H1 (cell line): Measurements from ENCODE around the gene PAX8. TPM values are rescaled to one million over a fixed set of nuclear protein-coding genes. Genes with fewer than 3 reads are reported as not detected.
A peak's percentile ranks its signal among the peaks of the same experiment; 100 is the strongest.

ENCODE experiments used
- ATF3 ChIP-seq: IDR thresholded peaks from 2 replicates; pipeline ENCODE4 v1.6.1; 2011; ENCODE audit warnings: low read depth, mild to moderate bottlenecking, low read length; ENCODE audit not compliant: insufficient read depth
- CHD7 ChIP-seq: fragments of 300-600 bp; sonication (generic); IDR thresholded peaks from 2 replicates; pipeline ENCODE4 v1.7.1; 2012; ENCODE audit warnings: low read length, moderate library complexity, mild to moderate bottlenecking, inconsistent platforms; ENCODE audit not compliant: insufficient replicate concordance
- HDAC2 ChIP-seq, 2 experiments: fragments of 300-600 bp in 1 of 2; sonication (generic) in 1 of 2; IDR thresholded peaks; 2 replicates each; pipeline ENCODE4 v1.6.1; 2011 to 2012; ENCODE audit warnings: low read depth in 2 of 2, low read length in 2 of 2, mild to moderate bottlenecking in 2 of 2, moderate library complexity in 2 of 2, borderline replicate concordance in 1 of 2, inconsistent platforms in 1 of 2
- MAX ChIP-seq: IDR thresholded peaks from 2 replicates; pipeline ENCODE4 v1.6.1; 2012; ENCODE audit warnings: inconsistent platforms
- RXRA ChIP-seq: IDR thresholded peaks from 2 replicates; pipeline ENCODE4 v1.6.1; 2011; ENCODE audit warnings: low read depth, mild to moderate bottlenecking, low read length, moderate library complexity; ENCODE audit not compliant: insufficient read depth
- TBP ChIP-seq: IDR thresholded peaks from 2 replicates; pipeline ENCODE4 v1.6.1; 2011; ENCODE audit warnings: low read depth, low read length, improper control_type of control experiment
- YY1 ChIP-seq: IDR thresholded peaks from 2 replicates; pipeline ENCODE4 v1.6.1; 2011; ENCODE audit warnings: low read depth, mild to moderate bottlenecking, low read length
- polyA plus RNA-seq, 7 experiments: library from polyadenylated mRNA; depleted of rRNA in 3 of 7; stranded (reverse) in 5 of 7; unstranded in 2 of 7; fragments of >200 nt in 5 of 7; fragments of 200-250 nt in 2 of 7; gene quantifications; 1 replicate in 5 of 7; 2 replicates in 1 of 7; 4 replicates in 1 of 7; pipeline versions ENCODE4 v1.2.1 to v1.2.3, GENCODE V29; 2011 to 2013; ENCODE audit warnings: missing spikeins in 2 of 7, mixed read lengths in 2 of 7
- total RNA-seq: library from RNA; stranded (reverse); fragmentation: NEBNext Ultra II Directional; extraction: Animal tissue kit (Norgen Biotek cat#: 25700); gene quantifications from 2 replicates; pipeline ENCODE4 v1.2.1, GENCODE V29; 2021

Gene PAX8
- total and polyA plus RNA-seq, 2 of the 8 experiments (the other 6 are each of a cell fraction or from before 2014, with no cell fraction given) = 0.02 TPM; not detected in 1

- TF ChIP-seq HDAC2 (IDR thresholded peaks at IDR 0.05; ENCODE audit: borderline replicate concordance in 1 of 2, low read depth in 2 of 2, low read length in 2 of 2) = 0 out of 4 replicates have a peak, but pooled peaks of 1 of the 2 experiments have one; percentile 52
- peak; percentile 46 for TF ChIP-seq MAX
- no peak for TF ChIP-seq RXRA
- peak; percentile 43; the same call in 1 of the 2 replicates for TF ChIP-seq YY1
- TF ChIP-seq ATF3 = no peak
- peak; percentile 7; the same call in 1 of the 2 replicates for TF ChIP-seq TBP
- TF ChIP-seq CHD7 = no peak
These were observed 79.7 kb downstream of the PAX8 start (continued) for GRCh38 chr2:113198790-113199612.
